Mucosa of rectum (tissue), 2 donors: ENCODE measurements around the gene WRAP73.
"Not testable (repeated sequence)": the region's sequence is repeated elsewhere in the genome, so short reads cannot be mapped to it uniquely, and the experiment has no call there.

Experiments used
- H3K27ac ChIP-seq, 2 donors: one replicate each; pipeline ENCODE4 v1.7.0; 2013; ENCODE audit warnings: inconsistent platforms in 2 of 2, low read depth in 2 of 2, low read length in 2 of 2
- H3K27me3 ChIP-seq, 2 donors: one replicate each; pipeline ENCODE4 v1.7.0; 2013; ENCODE audit warnings: low read length in 2 of 2; ENCODE audit not compliant: control insufficient read depth in 2 of 2, insufficient read depth in 2 of 2
- H3K36me3 ChIP-seq, 2 donors: one replicate each; pipeline ENCODE4 v1.7.0; 2013; ENCODE audit warnings: low read length in 2 of 2; ENCODE audit not compliant: control insufficient read depth in 2 of 2, insufficient read depth in 2 of 2
- H3K4me1 ChIP-seq, 2 donors: one replicate each; pipeline ENCODE4 v1.7.0; 2013; ENCODE audit warnings: low read length in 2 of 2, mild to moderate bottlenecking in 1 of 2; ENCODE audit not compliant: control insufficient read depth in 2 of 2, insufficient read depth in 2 of 2
- H3K4me3 ChIP-seq, 2 donors: one replicate each; pipeline ENCODE4 v1.7.0; 2013; ENCODE audit warnings: low read length in 2 of 2
- H3K9ac ChIP-seq, 2 donors: one replicate each; pipeline ENCODE4 v1.7.0; 2013; ENCODE audit warnings: low read length in 2 of 2, low read depth in 1 of 2, mild to moderate bottlenecking in 1 of 2
- H3K9me3 ChIP-seq, 2 donors: one replicate each; pipeline ENCODE4 v1.7.0; 2013; ENCODE audit warnings: low read length in 2 of 2; ENCODE audit not compliant: control insufficient read depth in 2 of 2
- donor health status: healthy.
- donor health status: Normal muscosa, but diverticular disease.

The WRAP73 gene

DNA sequence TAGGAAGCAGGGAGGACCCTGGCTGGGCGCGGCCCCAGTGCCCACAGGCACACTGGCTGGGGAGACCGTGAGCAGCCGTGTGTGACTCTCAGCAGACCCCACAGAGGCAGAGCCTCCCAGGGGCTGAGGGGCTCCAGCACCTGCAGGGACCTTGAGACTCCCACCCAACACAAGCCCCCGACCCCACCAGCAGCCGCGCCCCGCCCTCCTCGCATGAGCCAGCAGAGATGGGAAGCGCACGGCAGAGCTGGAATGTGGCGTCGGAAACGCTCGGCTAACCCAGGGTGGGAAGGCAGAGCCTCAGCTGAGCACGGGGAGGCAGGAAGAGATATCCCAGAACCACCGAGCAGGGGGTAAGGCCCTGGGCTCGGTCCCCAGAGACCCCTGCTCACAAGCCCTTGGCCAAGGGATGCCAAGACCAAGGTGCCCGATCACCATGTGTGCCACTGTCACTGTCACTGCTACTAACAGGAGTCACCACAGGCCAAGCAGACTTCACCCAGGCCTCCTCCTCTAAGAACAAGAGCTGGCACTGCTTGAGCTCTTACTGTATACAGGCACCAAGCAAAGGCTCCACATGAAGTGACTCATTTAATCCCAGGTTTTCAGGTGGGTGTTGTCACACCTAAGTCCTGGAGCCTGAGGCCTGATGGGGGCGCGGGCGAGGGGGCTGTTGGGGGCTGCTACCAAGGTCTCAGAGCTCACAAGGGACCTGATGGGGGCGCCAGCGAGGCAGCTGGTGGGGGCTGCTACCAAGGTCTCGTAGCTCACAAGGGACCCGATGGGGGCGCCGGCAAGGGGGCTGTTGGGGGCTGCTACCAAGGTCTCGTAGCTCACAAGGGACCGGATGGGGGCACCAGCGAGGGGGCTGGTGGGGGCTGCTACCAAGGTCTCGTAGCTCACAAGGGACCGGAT is 58.7 kb downstream of the WRAP73 start:
- Histone ChIP-seq H3K9ac (no peak overlapping the region), H3K9me3 (no peaks in the 10 kb centered on the region), H3K27ac (no peak overlapping the region), H3K27me3 (no peaks in the 10 kb centered on the region), H3K36me3 (no peaks in the 10 kb centered on the region), H3K4me1 (no peaks in the 10 kb centered on the region), H3K4me3 (no peak overlapping the region)

DNA sequence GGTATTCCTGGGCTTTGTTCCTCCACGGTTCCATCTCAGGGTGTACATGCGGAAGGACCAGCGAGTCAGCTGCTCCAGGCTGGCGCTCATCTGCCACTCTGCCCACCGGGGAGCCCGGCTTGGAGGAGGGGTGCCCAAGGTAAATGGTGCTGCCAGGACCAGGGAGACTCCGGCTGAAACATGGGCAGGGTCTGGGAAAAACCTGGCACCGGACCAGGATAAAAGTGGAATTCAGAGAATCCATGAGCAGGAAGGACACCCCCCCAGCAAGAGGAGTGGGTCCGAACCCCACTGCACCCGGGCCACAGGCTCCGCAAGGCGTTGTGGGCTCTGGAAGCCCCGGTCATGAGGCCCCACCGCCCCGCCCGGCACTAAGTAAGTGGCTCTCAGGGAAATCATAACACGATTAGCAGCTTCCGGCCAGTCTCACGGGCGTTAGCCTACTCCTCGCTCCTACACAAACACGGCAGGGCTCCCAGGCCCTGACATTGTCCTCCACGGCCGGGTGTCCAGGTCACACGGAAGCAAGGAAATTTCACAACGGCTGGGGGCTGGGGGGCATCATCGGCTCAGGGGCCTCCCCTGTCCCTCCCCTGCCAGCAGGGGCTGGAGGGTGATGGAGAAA is 59.7 kb downstream of the WRAP73 start:
- Histone ChIP-seq H3K9me3 (no peaks in the 10 kb centered on the region), H3K36me3 (no peaks in the 10 kb centered on the region), H3K9ac (no peak overlapping the region), H3K4me3 (no peak overlapping the region), H3K27ac (no peak overlapping the region), H3K4me1 (no peaks in the 10 kb centered on the region), H3K27me3 (no peaks in the 10 kb centered on the region)

DNA sequence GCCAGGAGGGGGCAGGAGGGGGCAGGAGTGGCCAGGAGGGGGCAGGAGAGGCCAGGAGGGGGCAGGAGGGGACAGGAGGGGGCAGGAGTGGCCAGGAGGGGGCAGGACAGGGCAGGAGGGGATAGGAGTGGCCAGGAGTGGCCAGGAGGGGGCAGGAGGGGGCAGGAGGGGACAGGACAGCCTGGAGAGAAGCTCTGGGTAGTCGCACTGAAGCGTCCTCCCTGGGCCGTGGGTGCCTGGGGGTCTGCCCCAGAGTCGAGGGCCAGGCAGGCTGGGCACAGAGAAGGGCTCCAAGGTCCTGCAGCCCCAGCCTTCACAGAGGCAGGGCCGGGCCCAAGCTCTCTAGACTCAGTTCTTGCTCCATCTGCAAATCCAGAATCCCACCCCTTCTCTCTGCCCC is 61.5 kb downstream of the WRAP73 start:
- H3K36me3 ChIP-seq: no peaks in the 10 kb centered on the region
- no peaks in the 10 kb centered on the region for H3K9me3 ChIP-seq
- H3K27ac ChIP-seq: no peak overlapping the region
- no peaks in the 10 kb centered on the region for H3K4me1 ChIP-seq
- no peak overlapping the region for H3K9ac ChIP-seq
- no peaks in the 10 kb centered on the region for H3K27me3 ChIP-seq
- H3K4me3 ChIP-seq: no peak overlapping the region

DNA sequence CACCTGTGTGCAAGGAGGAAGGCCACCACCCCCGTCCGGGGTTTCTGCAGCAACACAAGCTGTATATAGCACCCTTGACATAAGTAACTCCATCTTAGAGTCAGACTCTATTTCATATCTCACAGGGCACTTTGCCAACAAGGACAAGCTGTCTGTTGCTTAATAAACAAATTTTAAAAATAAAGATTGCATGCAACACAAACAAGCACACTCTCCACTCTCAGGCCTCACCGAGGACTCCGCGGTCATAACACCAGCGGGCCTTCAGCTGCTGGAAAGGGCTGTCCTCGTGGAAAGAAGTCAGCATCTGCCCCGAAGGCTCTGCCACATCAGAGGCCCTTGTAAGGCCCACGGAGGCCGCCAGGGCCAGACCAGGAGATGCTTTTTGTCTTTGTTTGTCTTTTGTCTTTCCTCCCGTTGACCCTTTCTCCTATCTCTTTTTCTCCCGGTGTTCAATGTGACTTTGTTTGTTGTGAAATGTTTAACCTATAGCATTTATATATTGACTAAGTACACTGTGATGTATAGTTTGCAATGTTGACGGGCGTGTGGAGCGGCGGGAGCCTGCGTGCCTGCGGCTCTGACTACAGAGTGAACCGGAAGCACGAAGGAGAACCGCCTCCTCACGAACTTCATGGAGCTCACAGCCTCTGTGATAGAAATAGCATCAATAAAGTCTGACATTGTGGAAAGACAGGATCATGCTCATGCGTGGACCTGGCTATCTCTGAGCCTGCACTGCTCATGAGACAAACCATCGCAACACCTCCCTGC is 62.7 kb downstream of the WRAP73 start:
- H3K27me3 ChIP-seq: no peaks in the 10 kb centered on the region
- H3K9me3 ChIP-seq: no peaks in the 10 kb centered on the region
- no peaks in the 10 kb centered on the region for H3K36me3 ChIP-seq
- H3K4me3 ChIP-seq: no peak overlapping the region
- H3K9ac ChIP-seq: no peak overlapping the region
- H3K27ac ChIP-seq: no peak overlapping the region
- H3K4me1 ChIP-seq: no peaks in the 10 kb centered on the region

DNA sequence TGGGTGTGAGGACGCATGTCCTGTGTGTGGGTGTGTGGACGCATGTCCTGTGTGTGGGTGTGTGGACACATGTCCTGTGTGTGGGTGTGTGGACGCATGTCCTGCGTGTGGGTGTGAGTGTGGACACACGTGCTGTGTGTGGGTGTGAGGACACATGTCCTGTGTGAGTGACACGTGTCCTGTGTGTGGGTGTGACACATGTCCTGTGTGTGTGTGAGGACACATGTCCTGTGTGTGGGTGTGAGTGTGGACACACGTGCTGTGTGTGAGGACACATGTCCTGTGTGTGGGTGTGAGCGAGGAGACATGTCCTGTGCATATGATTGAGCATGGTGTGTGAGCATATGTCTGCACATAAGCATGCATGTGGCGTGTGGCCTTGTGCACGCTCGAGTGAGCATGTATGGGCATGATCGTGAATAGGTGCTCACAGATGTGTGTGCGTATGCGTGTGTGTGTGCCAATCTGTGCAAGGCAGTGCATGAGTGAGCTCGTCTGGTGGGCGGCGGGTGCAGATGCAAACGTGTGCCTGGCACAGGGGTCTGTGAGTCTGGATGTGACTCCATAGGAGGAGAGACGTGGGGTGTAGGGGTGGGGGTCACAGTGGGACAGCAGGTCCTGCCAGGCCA is 63.8 kb downstream of the WRAP73 start:
- H3K36me3 ChIP-seq: no peaks in the 10 kb centered on the region
- no peaks in the 10 kb centered on the region for H3K9me3 ChIP-seq
- no peak overlapping the region for H3K9ac ChIP-seq
- H3K4me3 ChIP-seq: no peak overlapping the region
- H3K4me1 ChIP-seq: no peaks in the 10 kb centered on the region
- no peak overlapping the region for H3K27ac ChIP-seq
- H3K27me3 ChIP-seq: no peaks in the 10 kb centered on the region

DNA sequence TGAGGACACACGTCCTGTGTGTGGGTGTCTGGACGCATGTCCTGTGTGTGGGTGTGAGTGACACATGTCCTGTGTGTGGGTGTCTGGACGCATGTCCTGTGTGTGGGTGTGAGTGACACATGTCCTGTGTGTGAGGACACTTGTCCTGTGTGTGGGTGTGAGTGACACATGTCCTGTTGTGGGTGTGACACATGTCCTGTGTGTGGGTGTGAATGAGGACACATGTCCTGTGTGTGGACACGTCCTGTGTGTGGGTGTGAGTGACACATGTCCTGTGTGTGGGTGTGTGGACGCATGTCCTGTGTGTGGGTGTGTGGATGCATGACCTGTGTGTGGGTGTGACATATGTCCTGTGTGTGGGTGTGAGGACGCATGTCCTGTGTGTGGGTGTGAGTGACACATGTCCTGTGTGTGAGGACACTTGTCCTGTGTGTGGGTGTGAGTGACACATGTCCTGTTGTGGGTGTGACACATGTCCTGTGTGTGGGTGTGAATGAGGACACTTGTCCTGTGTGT is 64.5 kb downstream of the WRAP73 start:
- not testable (repeated sequence) for H3K27me3 ChIP-seq, H3K9ac ChIP-seq, H3K27ac ChIP-seq, H3K4me3 ChIP-seq, H3K4me1 ChIP-seq, H3K9me3 ChIP-seq, H3K36me3 ChIP-seq

DNA sequence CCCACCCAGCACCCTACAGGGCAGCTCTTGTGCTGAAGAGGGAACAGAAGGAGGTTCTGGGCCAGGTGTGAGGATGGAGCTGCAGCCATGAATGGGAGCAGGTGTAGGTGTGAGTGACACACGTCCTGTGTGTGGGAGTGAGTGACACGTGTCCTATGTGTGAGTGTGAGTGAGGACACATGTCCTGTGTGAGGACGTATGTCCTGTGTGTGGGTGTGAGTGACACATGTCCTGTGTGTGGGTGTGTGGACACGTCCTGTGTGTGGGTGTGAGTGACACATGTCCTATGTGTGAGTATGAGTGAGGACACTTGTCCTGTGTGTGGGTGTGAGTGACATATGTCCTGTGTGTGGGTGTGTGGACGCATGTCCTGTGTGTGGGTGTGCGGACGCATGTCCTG is 65.0 kb downstream of the WRAP73 start:
- Histone ChIP-seq H3K27me3 (no peaks in the 10 kb centered on the region), H3K36me3 (no peaks in the 10 kb centered on the region), H3K27ac (no peak overlapping the region), H3K4me1 (no peaks in the 10 kb centered on the region), H3K9ac (no peak overlapping the region), H3K4me3 (no peak overlapping the region), H3K9me3 (no peaks in the 10 kb centered on the region)

DNA sequence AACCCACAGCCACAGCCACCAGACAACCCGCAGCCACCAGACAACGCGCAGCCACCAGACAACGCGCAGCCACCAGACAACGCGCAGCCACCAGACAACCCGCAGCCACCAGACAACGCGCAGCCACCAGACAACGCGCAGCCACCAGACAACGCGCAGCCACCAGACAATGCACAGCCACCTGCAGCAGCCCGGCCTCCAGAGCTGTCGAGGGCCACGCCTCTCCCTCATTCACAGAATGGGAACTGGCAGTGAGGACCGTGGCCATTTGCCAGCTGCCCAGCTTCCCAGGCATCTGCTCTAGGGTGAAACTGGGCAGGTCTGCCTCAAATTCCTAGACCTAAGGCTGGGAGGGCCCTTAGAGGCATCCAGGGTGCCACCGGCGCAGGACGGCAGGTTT is 66.2 kb downstream of the WRAP73 start:
- not testable (repeated sequence) for H3K4me3 ChIP-seq

DNA sequence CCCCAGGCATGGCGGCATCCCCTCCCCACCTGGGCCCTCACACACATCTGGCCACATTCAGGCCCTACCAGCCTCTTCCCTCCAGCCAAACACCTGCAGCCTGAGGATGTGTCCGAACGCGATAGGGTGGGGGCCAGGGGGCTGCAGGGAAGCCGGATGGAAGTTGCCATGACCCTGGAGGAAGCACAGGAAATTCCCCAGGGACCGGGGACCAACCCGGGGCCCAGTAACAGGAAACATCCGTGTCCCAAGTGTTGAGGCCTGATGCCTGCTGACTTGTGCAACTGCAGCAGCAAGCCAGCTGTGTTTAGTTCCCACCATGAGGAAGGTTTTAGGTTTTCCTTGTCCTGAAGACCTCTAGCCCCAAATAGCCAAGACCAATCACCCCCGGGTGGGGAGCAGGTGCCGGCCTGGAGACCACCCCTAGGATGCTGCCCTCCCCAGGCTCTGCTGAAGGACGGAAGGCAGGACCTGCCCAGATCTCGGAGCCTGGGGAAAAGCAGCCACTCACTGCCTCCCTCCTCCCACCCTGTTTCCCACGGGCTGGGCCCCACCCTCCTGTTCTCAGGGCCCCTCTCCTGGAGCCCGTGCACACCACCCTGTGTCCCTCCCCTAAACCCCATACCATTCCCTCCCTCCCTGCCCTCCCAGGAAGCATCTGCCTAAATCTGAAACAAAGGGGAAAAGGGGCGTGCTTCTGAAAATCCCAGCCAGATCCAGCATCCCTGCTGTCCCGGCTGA is 68.4 kb downstream of the WRAP73 start:
- Histone ChIP-seq H3K4me3 (no peak overlapping the region), H3K9ac (no peak overlapping the region), H3K9me3 (no peaks in the 10 kb centered on the region), H3K4me1 (no peaks in the 10 kb centered on the region), H3K36me3 (no peaks in the 10 kb centered on the region), H3K27ac (no peak overlapping the region), H3K27me3 (no peaks in the 10 kb centered on the region)

More for the DNA sequence above, 66.2 kb downstream of the WRAP73 start:
- not testable (repeated sequence) for H3K36me3 ChIP-seq, H3K9me3 ChIP-seq, H3K9ac ChIP-seq, H3K27me3 ChIP-seq, H3K27ac ChIP-seq, H3K4me1 ChIP-seq
